ENCODE results near the gene ANTXR1. TPM values are rescaled to one million over a fixed set of nuclear protein-coding genes. Genes with fewer than 3 reads are reported as not detected.
"Not testable (repeated sequence)": the region's sequence is repeated elsewhere in the genome, so short reads cannot be mapped to it uniquely, and the experiment has no call there.

The ANTXR1 gene
- total and polyA plus RNA-seq, 2 donors (not counting 1 experiment from before 2014, with no cell fraction given) = 44.6 to 101 TPM

DNA sequence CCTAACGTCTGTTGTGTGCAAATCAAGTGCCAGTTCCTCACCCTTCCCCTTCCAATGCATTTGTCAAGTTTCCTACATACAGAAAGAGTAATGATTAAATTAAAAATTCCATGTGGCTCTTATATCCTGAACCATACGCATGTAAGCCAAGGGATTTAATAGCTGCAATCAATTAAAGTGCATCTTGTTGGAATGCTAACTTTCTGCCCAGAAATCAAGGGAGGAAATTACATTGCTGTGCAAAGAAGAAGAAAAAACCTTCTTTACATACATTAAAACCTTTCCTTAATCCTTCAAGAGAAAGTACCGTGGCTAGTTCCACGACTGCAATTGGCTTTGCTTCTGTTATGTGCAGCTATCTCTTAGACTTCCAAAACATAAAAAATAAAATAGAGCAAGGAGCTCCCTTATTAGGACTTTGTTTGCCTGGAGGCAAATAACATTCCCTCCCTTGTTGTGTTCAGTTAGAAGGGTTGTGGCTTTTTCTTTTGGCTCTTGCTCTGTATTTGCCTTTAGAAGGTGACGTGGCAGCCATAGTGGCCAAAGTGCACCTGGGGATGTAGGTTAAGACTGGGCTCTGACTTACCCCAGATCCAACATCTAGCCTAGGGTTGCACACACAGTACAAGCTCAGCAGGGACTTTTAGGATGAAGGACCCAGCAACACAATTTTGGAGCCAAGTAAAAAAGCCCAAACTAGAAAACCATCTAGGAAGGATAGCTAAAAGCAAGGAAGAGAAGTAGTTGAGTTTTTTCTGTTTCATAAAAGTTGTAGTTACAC is 158.3 kb downstream of the ANTXR1 start:
- DNase-seq (ENCODE audit: low read depth in 2 of 2) = no peak
- Histone ChIP-seq H4K20me1 (ENCODE audit: control insufficient read depth, extremely low read depth, insufficient read depth, low read length) (no peaks in the 10 kb centered on the region), H3K9me3 (ENCODE audit: control insufficient read depth, insufficient read depth, low read depth, low read length) (no peaks in the 10 kb centered on the region), H2AFZ (ENCODE audit: low read length) (no peak overlapping the region), H3K4me1 (ENCODE audit: control insufficient read depth, extremely low read depth, insufficient read depth, low read length) (peaks cover 5% of the 10 kb centered on the region), H3K36me3 (ENCODE audit: control insufficient read depth, insufficient read depth, low read length) (no peaks in the 10 kb centered on the region), H3K4me3 (replicated peaks in 1 of 4; ENCODE audit: control extremely low read depth in 1 of 4, insufficient read depth in 1 of 4, low read depth in 3 of 4, low read length in 4 of 4) (no peak overlapping the region), H3K4me2 (ENCODE audit: extremely low read depth, insufficient read depth, low read length) (no peak overlapping the region), H3K27ac (ENCODE audit: insufficient read depth, low read length) (no peak overlapping the region), H3K9ac (ENCODE audit: insufficient read depth, low read length) (no peak overlapping the region), H3K79me2 (ENCODE audit: control insufficient read depth, insufficient read depth, low read length) (no peaks in the 10 kb centered on the region), H3K27me3 (ENCODE audit: control insufficient read depth, insufficient read depth, low read length) (no peaks in the 10 kb centered on the region)
- TF ChIP-seq, protein P1, sequence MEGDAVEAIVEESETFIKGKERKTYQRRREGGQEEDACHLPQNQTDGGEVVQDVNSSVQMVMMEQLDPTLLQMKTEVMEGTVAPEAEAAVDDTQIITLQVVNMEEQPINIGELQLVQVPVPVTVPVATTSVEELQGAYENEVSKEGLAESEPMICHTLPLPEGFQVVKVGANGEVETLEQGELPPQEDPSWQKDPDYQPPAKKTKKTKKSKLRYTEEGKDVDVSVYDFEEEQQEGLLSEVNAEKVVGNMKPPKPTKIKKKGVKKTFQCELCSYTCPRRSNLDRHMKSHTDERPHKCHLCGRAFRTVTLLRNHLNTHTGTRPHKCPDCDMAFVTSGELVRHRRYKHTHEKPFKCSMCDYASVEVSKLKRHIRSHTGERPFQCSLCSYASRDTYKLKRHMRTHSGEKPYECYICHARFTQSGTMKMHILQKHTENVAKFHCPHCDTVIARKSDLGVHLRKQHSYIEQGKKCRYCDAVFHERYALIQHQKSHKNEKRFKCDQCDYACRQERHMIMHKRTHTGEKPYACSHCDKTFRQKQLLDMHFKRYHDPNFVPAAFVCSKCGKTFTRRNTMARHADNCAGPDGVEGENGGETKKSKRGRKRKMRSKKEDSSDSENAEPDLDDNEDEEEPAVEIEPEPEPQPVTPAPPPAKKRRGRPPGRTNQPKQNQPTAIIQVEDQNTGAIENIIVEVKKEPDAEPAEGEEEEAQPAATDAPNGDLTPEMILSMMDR (conservative IDR thresholded peaks at IDR 0.05 in 1 of 2, IDR thresholded peaks at IDR 0.05 in 1 of 2; ENCODE audit: low read depth in 1 of 2, low read length in 2 of 2) = no peak
- TF ChIP-seq EZH2 (IDR thresholded peaks at IDR 0.05; ENCODE audit: low read length, missing control alignments) = no peak

DNA sequence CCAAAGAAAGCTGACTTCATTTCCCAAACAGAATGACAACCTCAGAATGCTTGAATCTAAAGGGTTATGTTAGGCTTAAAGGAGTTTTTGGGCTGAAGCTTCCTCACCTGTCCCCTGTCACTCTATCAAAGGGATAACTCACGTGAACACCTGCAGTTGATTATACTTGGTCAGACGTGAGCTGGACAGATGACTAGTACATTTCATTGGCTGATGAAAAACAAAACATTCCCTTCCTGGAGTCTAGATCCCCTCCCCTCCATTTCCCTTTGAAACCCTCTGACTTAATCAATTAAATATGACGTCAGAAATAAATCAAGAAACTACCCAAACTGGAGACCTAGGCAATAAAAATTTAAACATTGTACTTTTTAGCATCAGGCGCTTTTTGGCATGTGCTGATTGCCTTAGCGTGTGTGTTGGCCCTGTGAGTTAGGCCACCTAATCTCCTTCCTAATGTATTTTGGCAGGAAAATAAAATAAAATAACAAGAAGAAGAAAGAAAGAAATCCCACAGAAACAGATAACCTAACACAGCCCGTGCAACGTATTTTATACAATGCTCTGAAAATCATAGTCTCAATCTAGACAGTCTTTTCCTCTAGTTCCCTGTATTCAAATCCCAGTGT is 159.0 kb downstream of the ANTXR1 start:
- Histone ChIP-seq H3K27ac (ENCODE audit: insufficient read depth, low read length) (no peak overlapping the region), H3K27me3 (ENCODE audit: control insufficient read depth, insufficient read depth, low read length) (no peaks in the 10 kb centered on the region), H3K36me3 (ENCODE audit: control insufficient read depth, insufficient read depth, low read length) (no peaks in the 10 kb centered on the region), H3K9ac (ENCODE audit: insufficient read depth, low read length) (no peak overlapping the region), H3K4me2 (ENCODE audit: extremely low read depth, insufficient read depth, low read length) (no peak overlapping the region), H3K79me2 (ENCODE audit: control insufficient read depth, insufficient read depth, low read length) (no peaks in the 10 kb centered on the region), H3K4me3 (replicated peaks in 1 of 4; ENCODE audit: control extremely low read depth in 1 of 4, insufficient read depth in 1 of 4, low read depth in 3 of 4, low read length in 4 of 4) (no peak overlapping the region), H2AFZ (ENCODE audit: low read length) (no peak overlapping the region), H3K4me1 (ENCODE audit: control insufficient read depth, extremely low read depth, insufficient read depth, low read length) (peaks cover 10% of the 10 kb centered on the region), H3K9me3 (ENCODE audit: control insufficient read depth, insufficient read depth, low read depth, low read length) (no peaks in the 10 kb centered on the region), H4K20me1 (ENCODE audit: control insufficient read depth, extremely low read depth, insufficient read depth, low read length) (no peaks in the 10 kb centered on the region)
- DNase-seq (ENCODE audit: low read depth in 2 of 2) = no peak
- no peak for TF ChIP-seq EZH2 (IDR thresholded peaks at IDR 0.05; ENCODE audit: low read length, missing control alignments)
- TF ChIP-seq, protein P1 (conservative IDR thresholded peaks at IDR 0.05 in 1 of 2, IDR thresholded peaks at IDR 0.05 in 1 of 2; ENCODE audit: low read depth in 1 of 2, low read length in 2 of 2) = no peak

DNA sequence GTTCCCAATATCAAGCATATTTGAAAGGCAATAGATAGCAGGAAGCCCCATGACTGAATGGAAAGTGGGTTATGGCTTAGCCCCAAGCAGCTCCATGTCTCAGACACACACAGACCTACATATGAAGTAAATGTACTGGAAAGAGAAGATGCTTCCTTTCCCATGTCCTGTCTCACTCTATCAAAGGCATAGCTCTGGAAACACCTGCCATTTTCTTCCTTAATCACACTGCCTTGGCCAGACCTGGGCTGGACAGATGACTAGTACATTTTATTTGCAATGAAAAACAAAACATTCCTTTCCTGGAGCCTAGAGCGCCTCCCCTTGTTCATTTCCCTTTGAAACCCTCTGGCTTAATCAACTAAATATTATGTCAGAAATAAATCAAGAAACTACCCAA is 160.7 kb downstream of the ANTXR1 start:
- Histone ChIP-seq H3K4me1 (ENCODE audit: control insufficient read depth, extremely low read depth, insufficient read depth, low read length) (peaks cover 16% of the 10 kb centered on the region), H3K79me2 (ENCODE audit: control insufficient read depth, insufficient read depth, low read length) (no peaks in the 10 kb centered on the region), H3K4me2 (ENCODE audit: extremely low read depth, insufficient read depth, low read length) (no peak overlapping the region), H4K20me1 (ENCODE audit: control insufficient read depth, extremely low read depth, insufficient read depth, low read length) (no peaks in the 10 kb centered on the region), H3K9me3 (ENCODE audit: control insufficient read depth, insufficient read depth, low read depth, low read length) (no peaks in the 10 kb centered on the region), H3K27me3 (ENCODE audit: control insufficient read depth, insufficient read depth, low read length) (no peaks in the 10 kb centered on the region), H2AFZ (ENCODE audit: low read length) (no peak overlapping the region), H3K27ac (ENCODE audit: insufficient read depth, low read length) (no peak overlapping the region), H3K36me3 (ENCODE audit: control insufficient read depth, insufficient read depth, low read length) (no peaks in the 10 kb centered on the region), H3K9ac (ENCODE audit: insufficient read depth, low read length) (no peak overlapping the region), H3K4me3 (replicated peaks in 1 of 4; ENCODE audit: control extremely low read depth in 1 of 4, insufficient read depth in 1 of 4, low read depth in 3 of 4, low read length in 4 of 4) (no peak overlapping the region)
- TF ChIP-seq, protein P1 (conservative IDR thresholded peaks at IDR 0.05 in 1 of 2, IDR thresholded peaks at IDR 0.05 in 1 of 2; ENCODE audit: low read depth in 1 of 2, low read length in 2 of 2) = no peak
- no peak for TF ChIP-seq EZH2 (IDR thresholded peaks at IDR 0.05; ENCODE audit: low read length, missing control alignments)
- DNase-seq (ENCODE audit: low read depth in 2 of 2) = no peak

DNA sequence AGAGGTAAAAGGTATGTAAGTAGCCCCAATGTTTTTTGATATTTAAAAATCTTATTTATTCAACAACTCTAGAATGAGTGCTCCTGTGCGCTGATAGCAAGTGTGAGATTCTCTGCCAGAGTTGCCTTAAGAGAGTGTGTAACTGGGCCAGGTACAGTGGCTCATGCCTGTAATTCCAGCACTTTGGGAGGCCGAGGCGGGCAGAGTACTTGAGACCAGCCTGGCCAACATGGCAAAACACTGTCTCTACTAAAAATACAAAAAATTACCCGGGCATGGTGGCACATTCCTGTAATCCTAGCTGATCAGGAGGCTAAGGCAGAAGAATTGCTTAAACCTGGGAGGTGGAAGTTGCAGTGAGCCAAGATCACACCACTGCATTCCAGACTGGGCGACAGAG is 161.2 kb downstream of the ANTXR1 start:
- H3K27ac ChIP-seq (ENCODE audit: insufficient read depth, low read length); H2AFZ ChIP-seq (ENCODE audit: low read length); DNase-seq (ENCODE audit: low read depth in 2 of 2); H4K20me1 ChIP-seq (ENCODE audit: control insufficient read depth, extremely low read depth, insufficient read depth, low read length); H3K4me2 ChIP-seq (ENCODE audit: extremely low read depth, insufficient read depth, low read length); H3K9me3 ChIP-seq (ENCODE audit: control insufficient read depth, insufficient read depth, low read depth, low read length); H3K9ac ChIP-seq (ENCODE audit: insufficient read depth, low read length); H3K27me3 ChIP-seq (ENCODE audit: control insufficient read depth, insufficient read depth, low read length); H3K4me3 ChIP-seq (replicated peaks in 1 of 4; ENCODE audit: control extremely low read depth in 1 of 4, insufficient read depth in 1 of 4, low read depth in 3 of 4, low read length in 4 of 4); H3K36me3 ChIP-seq (ENCODE audit: control insufficient read depth, insufficient read depth, low read length); H3K79me2 ChIP-seq (ENCODE audit: control insufficient read depth, insufficient read depth, low read length): not testable (repeated sequence)
- peaks cover 16% of the 10 kb centered on the region for H3K4me1 ChIP-seq (ENCODE audit: control insufficient read depth, extremely low read depth, insufficient read depth, low read length)
